Stimulated activated CD4-positive, alpha-beta T cell treated with anti-CD3 and anti-CD28 coated beads, Interleukin-12 subunit alpha, Interleukin-12 subunit beta, amount 100 ng/mL, for 4 hours (primary cell): ENCODE measurements around the gene RNU1-2.
"Not testable (repeated sequence)": the region's sequence is repeated elsewhere in the genome, so short reads cannot be mapped to it uniquely, and the experiment has no call there.

Experiments used
- DNase-seq: peaks from one replicate; pipeline ENCODE4 v3.0.0-alpha.2; 2020

Gene RNU1-2

DNA sequence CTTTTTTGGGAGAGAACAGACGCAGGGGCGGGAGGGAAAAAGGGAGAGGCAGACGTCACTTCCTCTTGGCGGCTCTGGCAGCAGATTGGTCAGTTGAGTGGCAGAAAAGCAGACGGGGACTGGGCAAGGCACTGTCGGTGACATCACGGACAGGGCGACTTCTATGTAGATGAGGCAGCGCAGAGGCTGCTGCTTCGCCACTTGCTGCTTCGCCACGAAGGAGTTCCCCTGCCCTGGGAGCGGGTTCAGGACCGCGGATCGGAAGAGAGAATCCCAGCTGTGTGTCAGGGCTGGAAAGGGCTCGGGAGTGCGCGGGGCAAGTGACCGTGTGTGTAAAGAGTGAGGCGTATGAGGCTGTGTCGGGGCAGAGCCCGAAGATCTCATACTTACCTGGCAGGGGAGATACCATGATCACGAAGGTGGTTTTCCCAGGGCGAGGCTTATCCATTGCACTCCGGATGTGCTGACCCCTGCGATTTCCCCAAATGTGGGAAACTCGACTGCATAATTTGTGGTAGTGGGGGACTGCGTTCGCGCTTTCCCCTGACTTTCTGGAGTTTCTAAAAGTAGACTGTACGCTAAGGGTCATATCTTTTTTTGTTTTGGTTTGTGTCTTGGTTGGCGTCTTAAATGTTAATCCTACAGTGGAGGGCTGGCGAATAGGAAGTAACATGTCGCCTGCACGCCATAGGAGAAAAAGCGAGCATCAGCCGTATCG, at the start of gene RNU1-2:
Gene RNU1-2 (plus strand): TSS at position 383 of the 718 bp plus-strand sequence.
- DNase-seq: peak; percentile 83

DNA sequence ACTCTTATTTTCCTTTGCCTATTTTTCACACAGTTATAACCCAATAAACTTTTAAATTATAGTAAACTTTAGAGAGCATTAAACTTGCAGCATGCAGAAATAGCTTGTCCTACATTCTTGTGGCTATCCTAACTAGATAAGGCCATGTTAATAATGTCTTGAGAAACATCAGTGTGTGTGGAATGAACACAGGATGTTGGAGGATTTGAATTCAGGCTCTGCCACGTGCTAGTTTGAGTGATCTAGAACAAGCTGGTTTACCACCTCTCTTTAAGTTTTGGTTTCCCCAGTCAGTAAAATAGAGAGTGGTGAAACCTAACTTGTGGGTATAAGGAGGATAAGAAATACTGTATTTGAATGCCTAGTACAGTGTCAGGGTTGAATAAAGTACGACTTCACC, 39.6 kb upstream of the RNU1-2 start:
- not testable (repeated sequence) for DNase-seq

DNA sequence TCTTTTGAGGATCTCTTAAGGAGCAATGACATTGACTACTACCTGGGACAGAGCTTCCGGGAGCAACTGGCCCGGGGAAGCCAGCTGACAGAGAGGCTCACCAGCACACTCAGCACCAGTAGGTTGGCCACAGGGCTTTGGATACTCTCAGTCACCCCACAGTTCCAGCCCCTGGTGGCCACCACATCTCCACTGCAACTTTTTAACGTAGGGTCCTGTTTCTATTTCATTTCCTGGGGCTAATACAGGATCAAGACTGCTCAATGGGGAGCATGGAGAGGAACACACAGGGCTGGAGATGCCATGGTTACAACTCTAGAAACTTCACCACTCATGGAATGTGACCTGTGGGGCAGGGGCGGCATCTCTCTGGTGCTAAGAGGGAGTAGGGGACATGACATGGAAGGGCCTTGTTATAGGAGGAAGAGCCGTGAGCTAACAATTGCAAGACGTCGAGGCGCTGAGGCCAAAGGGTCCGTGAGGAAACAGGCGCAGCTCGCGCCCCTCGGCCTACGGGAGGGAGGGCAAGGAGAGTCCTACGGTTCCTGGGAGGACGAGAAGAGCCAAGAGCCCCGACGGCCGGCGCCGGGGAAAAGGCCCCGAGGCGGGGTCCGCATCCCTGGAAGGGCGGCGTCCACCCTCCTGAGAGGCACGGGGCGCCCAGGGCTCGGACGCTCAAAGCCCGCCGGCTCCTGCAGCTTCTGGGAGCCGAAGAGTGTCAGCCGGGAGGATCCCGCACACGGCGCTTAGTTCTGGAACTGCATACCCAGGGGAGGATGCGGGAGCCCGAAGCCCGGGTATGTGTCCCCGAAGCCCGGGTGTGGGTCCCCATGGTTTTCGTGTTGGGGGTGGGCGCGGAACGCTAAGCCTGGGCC, 36.4 kb upstream of the RNU1-2 start:
- not testable (repeated sequence) for DNase-seq

DNA sequence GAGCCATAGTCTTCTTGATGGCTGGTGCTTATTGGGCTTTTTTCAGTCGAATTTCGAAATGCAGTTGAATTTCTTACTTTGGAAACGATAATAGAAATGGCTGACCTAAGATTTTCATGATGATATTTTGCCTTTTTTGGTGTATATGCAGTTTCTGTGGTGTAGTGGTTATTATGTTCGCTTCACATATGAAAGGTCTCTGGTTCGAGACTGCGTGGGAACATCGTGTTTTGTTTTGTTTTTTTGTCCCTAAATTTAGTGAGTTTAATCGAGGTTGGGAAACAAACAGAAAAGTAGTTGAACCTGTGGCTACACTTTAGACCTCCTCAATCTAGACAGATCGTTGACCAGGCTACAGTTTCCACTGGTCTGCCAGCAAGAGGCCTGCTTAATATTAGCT, 35.7 kb upstream of the RNU1-2 start:
- DNase-seq: not testable (repeated sequence)

DNA sequence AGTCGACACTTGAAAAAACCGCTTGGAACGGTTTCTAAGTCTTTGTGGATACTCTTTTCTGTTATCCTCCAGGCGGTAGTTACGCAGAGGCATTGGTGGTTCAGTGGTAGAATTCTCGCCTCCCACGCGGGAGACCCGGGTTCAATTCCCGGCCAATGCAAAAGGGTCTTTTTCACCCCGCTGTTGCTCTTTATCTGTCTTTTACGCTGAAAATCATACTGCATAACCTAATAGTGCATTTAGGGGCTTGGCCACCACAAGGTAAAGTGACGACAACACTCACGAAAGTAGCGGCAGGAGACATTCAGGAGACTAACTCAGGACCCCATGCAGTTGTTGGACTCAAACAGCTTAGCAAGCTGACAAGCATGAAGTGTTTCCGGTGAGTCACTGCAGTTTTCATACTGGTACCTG, 33.9 kb upstream of the RNU1-2 start:
- not testable (repeated sequence) for DNase-seq

DNA sequence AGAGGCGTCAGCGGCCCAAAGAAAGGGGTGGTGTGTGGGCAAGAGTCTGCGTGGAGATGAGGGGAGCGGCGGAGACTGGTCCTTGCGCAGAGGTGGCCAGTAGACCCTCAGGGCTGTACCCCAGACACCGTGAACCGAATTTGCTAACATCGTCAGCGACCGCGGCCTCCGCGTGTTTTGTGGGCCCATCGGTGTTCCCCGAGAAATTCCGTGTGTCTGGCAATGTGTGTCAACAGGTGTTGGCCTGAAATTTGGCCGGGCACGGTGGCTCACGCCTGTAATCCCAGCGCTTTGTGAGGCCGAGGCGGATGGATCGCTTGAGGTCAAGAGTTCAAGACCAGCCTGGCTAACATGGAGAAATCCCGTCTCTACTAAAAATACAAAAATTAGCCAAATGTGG, 33.4 kb upstream of the RNU1-2 start:
- not testable (repeated sequence) for DNase-seq

DNA sequence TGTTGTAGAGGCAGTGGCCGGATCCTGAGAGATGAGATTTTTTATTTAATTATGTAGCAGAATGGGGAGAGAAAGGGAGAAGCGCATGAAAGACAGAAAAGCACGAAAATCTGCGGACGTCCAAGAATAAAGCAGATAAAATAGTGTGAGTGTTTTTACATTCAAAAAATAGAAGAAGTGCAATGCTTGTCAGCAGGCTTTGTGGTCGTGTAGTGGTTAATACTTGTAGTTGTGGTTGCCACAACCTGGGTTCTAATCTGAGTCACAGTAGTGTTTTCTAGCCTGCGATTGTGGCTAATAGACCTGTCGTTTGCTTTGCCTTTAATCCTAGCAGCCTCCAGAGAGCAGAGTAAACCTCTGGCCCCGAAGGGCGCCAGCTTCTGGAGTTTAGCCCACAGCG, 32.8 kb upstream of the RNU1-2 start:
- DNase-seq: not testable (repeated sequence)

DNA sequence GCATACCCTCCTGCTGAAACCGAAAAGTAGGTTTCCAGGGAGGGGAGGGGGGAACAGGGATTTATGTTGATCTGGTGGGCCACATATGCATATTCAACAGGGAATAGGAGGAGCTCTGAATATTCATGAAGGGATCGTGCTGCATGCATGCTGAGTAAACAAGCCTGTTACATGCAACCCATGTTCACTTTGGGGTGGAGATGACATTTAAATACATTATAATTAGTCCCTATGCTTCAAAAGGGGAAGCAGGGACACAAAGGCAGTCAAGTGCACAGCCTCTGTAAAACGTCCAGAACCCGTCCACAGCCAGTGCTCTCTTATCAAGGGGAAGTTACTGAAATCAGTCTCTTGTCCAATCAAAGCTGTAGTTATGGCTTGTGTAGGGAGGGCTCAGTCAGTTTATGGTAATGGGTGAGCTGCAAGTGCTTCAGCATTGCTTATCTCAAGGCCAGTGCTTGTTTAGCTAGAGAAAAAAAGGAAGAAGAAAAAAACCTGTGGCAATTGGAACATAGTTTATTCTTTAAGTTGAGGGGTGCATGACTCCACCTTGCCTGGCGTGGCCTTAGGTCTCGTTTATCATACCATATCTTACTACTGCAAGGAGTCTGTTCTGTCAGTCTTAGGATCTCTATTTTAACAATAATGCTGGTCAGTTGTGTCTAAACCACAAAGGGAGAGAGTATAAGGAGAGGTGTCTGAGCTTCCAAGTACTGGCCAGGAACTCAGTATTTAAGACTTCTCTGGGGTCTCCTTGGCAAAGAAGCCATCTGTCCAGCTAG, 28.7 kb upstream of the RNU1-2 start:
- not testable (repeated sequence) for DNase-seq

DNA sequence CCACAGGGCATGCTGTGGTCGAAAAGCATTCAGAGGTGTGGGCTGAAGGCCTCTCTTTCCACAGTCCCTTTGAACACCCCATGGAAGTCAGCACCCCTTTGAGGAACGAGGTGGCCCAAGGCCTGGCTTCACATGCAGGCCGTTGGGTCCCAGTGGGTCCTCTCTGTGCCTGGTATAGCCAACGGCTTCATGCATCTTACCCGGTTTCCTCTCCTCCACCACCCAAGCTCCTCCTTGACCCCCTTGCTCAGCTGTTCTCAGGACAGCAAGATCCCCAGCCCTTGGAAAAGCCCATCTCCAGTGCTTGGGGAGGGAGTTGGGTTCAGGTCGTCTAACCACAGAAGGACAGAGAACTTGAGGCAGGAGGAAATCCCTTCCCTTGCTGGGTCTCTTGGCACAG, 27.0 kb upstream of the RNU1-2 start:
- not testable (repeated sequence) for DNase-seq

DNA sequence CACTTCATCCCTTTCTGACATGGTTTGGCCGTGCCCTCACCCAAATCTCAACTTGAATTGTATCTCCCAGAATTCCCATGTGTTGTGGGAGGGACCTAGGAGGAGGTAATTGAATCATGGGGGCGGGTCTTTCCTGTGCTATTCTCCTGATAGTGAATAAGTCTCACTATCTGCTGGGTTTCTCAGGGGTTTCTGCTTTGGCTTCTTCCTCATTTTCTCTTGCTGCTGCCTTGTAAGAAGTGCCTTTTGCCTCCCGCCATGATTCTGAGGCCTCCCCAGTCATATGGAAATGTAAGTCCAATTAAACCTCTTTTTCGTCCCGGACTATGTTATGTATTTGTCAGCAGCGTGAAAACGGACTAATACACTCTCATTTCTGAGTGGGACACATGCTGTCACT, 25.8 kb upstream of the RNU1-2 start:
- DNase-seq: not testable (repeated sequence)

DNA sequence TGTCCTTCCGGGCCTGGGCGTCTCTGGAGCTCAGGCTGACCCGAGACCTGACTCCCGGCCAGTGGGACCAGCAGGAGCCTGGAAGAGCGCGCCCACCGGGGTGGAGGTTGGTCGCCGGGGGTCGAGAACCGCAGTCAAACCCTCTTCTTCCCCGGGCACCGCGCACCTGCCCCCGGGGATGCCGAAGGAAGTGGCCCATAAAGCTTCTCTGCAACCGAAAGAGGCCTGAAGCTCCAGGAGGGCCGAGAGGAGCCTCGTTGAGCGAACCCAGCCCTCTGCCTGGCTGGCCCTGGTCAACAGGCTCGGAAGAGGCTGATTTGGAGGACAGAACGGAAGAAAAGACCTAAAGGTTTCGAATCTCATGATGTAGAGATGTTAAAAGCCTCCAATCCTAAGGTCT, 24.6 kb upstream of the RNU1-2 start:
- not testable (repeated sequence) for DNase-seq

DNA sequence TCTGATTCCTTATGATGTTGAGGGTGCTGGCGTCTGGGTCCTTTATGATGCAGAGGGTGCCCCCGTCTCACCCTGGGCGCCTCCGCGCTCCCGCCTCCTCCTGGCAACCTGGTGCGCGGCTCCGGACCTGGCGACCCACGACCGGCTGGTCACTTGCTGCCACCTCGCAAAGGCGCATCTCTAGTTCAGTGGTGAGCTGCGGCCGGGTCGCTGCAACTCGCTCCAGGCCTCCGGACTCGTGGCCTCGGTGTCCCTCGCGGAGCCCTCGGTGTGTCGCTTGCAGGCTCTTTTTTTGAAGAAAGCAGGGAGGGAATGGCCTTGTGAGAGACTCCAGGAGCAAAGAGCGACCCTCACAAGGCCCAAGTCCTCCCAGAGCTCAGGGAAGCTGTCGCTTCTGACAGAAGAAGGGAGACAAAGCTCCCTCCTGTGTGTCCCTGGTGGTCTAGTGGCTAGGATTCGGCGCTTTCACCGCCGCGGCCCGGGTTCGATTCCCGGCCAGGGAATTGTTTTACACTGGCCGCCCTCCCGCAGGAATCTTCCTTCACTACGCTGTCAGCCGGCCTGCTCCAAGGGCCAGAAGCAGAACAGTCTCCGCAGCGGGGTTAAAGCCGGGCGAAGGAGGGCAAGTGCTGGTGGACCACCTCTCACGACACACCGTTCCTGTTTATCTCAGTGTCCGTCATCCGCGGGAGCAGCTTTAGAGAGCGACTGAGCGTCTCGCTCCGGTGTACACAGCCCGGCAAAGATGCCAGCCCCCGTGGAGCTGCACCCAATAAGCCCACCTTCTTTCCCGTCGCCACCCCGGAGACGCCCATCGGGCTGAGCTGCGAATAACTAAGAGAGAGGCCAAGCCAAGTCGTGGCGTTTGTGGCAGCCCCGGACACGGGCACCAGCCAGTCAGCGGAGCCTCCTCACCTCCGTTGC, 23.4 kb upstream of the RNU1-2 start:
- peak; percentile 52 for DNase-seq

DNA sequence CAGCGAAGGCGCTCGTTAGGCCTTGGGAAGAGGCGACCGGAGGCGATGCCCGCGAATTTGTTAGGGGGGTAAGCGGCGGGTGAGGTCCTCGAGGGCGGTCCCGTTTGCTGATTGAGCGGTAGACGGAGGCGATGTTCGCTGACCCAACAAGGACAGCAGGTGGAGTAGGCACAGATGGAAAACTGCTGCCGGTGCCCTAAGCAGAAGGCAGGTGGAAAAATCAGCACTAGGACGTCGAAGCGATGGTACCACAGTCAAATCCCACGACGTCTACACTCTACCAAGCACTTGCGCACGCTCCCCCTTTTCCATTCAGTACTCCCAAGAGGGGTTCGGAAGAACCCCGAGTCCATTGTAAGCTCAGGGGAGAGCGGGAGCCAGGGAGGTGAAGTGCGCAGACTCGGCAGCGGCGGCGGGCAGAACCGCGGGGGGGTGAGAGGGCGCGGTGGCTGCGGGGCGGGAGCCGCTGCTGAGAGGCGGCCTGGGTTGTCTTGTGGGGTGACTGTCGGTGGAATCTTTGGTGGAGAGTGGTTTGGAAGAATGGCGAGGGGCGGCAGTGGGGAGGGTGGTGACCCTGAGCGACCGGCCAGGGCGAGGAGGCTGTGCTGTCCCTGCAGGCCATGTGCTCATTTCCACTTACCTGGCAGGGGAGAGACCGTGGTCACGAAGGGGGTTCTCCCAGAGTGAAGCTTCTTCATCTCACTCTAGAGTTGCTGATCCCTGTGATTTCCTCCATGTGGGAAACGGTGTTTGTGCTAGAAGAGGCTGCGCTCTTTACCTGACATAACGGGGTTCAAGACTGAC, 22.5 kb upstream of the RNU1-2 start:
- peak; percentile 63 for DNase-seq

DNA sequence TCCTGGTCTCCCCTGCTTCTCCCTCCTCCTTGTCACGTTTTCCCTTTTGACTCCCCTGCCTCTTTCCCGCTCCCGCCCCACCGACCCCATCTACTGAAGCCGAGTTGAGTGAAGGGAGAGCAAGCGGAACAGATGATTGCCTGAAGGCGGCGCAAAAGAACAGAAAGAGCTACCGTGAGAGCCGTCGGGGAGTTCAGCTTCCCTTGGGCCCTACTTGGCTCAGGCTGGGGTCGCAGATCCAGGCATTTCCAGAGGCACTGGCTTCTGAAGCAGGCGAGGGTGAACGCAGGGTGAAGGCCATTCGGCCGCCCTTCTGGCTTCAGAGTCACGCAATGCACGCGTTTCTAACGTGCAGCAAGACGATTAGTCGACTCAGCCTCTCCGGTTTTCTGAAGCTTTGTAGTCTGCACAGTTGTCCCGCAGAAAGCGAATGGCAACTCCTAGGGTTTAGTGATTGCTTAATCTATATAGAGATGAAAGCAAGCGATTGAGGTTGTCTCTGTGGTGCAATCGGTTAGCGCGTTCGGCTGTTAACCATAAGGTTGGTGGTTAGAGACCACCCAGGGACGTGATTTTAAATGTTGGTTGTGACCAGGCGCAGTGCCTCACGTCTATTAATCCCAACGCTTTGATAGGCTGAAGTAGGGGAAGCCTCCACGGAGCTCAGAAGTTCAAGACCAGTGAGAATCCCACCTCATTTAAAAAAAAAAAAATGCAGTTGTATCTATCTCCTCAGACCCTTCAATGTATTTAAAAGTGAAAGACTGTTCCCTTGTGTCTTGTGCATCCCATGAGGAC, 20.6 kb upstream of the RNU1-2 start:
- not testable (repeated sequence) for DNase-seq

DNA sequence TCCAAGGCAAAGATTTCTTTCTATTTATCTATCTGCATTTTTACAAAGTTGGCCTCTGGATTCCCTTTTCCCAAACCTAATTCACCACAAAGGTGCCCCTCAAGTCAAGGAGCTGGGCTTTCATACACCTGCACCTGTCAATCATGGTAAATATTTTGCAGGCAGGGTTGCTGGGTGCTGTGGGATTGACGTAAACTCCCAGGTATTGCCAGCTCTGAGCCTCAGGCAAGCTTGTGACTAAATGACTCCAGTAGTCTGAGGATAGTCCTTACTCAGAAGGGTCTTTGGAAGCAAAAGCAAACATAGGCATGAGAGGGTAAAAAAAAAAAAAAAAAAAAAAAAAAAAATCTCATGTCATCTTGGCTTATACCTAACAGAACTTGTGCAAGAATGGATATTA, 14.0 kb upstream of the RNU1-2 start:
- not testable (repeated sequence) for DNase-seq

DNA sequence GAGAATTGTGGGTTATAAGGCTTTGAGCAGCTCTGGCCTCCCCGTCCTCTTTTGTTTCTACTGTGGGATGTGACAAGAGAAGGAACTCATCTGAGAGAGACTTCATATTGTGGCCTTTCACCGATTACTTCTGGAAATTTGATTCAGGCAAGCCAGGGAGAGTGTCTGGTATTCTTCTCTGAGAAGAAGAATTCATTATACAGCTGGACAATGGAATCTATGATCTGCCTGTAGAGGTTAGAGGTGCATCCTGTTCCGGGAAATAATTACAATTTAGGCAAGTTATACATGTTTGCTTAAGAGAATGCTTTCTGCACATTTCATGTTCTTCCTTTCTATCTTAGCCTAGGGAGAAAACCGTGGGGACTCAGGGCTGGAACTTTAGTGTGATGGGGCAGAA, 12.8 kb upstream of the RNU1-2 start:
- no peak for DNase-seq

DNA sequence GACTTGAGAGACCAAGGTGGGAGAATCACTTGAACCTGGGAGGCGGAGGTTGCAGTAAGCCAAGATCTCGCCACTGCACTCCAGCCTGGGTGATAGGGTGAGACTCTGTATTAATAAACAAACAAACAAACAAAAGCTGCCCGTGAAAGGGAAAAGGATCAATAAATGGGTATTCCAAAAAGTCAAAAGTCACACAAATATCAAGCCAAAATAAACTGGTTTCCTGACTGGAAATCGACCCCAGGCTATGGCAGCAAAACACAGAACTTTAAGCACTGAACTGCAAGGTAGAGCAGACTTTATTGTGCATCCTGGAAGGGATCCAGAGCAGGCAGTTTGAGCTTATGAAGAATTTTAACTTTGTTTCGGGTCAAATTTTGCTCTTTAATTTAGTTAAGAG, 11.3 kb upstream of the RNU1-2 start:
- not testable (repeated sequence) for DNase-seq

DNA sequence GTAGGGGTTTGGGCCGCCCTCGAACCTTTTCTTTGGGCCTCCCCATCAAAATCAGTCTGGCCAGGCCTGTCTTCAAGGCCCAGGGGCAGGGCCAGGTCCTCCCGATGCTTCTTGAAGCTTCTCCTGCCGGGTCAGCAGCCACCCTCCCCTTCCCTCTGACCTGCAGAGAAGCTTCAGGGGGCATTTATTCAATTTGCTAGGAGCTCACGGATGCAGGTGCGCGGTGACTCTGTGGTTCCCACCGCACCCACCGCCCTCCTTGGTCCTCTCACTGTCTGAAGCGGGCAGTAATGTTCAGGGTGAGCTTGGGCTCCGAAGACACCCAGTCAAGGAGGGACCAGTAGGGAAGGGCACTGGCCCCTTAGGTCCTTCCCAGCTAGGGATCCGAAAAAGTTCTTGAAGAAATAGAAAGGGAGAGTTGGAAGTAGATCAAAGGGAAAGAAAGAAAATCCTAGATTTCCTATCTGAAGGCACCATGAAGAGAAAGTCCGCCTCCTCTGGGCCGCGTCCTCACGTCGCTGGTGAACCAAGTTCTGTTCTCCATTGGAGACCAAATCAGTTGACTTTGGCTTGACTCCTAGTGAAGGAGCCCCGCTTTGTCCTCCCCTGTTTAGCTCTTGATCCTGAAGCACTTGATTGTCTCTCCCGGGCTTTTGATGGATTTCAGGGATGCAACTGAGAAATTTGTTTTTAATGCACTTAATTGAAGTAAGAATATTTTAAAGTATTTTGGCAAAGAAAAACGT, 8.7 kb upstream of the RNU1-2 start:
- no peak for DNase-seq
